DND-41 (cell line): ENCODE data around the gene PLPP3.

ENCODE experiments used
- ATAC-seq: fragments of 200-7000 bp; cut with Tn5 transposase; 3 replicates; pipeline ENCODE4 v1.9.1; 2021; ENCODE audit warnings: low read depth; ENCODE audit not compliant: insufficient read depth
- DNase-seq: peaks from one replicate; pipeline ENCODE4 v3.0.0-alpha.2; 2020
- H2AFZ ChIP-seq: 2 replicates; pipeline ENCODE4 v1.6.0; 2012; ENCODE audit warnings: low read depth, low read length
- H3K27ac ChIP-seq: 2 replicates; pipeline ENCODE4 v1.5.1; 2012; ENCODE audit warnings: low read length, inconsistent platforms
- H3K27me3 ChIP-seq: fragments of 200-600 bp; sonication (generic); 2 replicates; pipeline ENCODE4 v1.6.0; 2012; ENCODE audit warnings: low read length, mild to moderate bottlenecking, inconsistent platforms; ENCODE audit not compliant: insufficient read depth, poor library complexity
- H3K36me3 ChIP-seq: 2 replicates; pipeline ENCODE4 v1.5.1; 2012; ENCODE audit warnings: low read length, inconsistent platforms; ENCODE audit not compliant: insufficient read depth
- H3K4me1 ChIP-seq: 2 replicates; pipeline ENCODE4 v1.5.1; 2012; ENCODE audit warnings: mild to moderate bottlenecking, low read length; ENCODE audit not compliant: insufficient read depth
- H3K4me2 ChIP-seq: 2 replicates; pipeline ENCODE4 v1.6.0; 2012; ENCODE audit warnings: mild to moderate bottlenecking, moderate library complexity, low read length, inconsistent platforms; ENCODE audit not compliant: insufficient read depth
- H3K4me3 ChIP-seq, 2 experiments: fragments of 200-600 bp in 1 of 2; shearing (Covaris generic) in 1 of 2; 2 replicates each; pipeline ENCODE4 v1.5.1; 2012 to 2016; ENCODE audit warnings: inconsistent platforms in 2 of 2, low read length in 2 of 2, mild to moderate bottlenecking in 2 of 2, low read depth in 1 of 2, moderate library complexity in 1 of 2
- H3K79me2 ChIP-seq: 2 replicates; pipeline ENCODE4 v1.6.0; 2012; ENCODE audit warnings: low read length, inconsistent platforms; ENCODE audit not compliant: insufficient read depth
- H3K9ac ChIP-seq: 2 replicates; pipeline ENCODE4 v1.6.0; 2012; ENCODE audit warnings: low read depth, mild to moderate bottlenecking, inconsistent platforms, low read length, moderate library complexity
- H3K9me3 ChIP-seq: 2 replicates; pipeline ENCODE4 v1.5.1; 2012; ENCODE audit warnings: low read length, moderate library complexity, mild to moderate bottlenecking, inconsistent platforms; ENCODE audit not compliant: insufficient read depth, severe bottlenecking
- H4K20me1 ChIP-seq: 2 replicates; pipeline ENCODE4 v1.6.0; 2012; ENCODE audit warnings: low read length; ENCODE audit not compliant: insufficient read depth
- EZH2 ChIP-seq: IDR thresholded peaks from 3 replicates; pipeline ENCODE4 v1.6.1; 2012; ENCODE audit warnings: borderline replicate concordance, low read depth, mild to moderate bottlenecking, moderate library complexity, low read length, inconsistent platforms; ENCODE audit not compliant: severe bottlenecking
- TF ChIP-seq, protein P1 (sequence below): IDR thresholded peaks from 2 replicates; pipeline ENCODE4 v1.5.1; 2012; ENCODE audit warnings: borderline replicate concordance, low read length, moderate library complexity, mild to moderate bottlenecking; ENCODE audit not compliant: poor library complexity, severe bottlenecking; ENCODE audit errors: extremely low read depth

PLPP3 gene

DNA sequence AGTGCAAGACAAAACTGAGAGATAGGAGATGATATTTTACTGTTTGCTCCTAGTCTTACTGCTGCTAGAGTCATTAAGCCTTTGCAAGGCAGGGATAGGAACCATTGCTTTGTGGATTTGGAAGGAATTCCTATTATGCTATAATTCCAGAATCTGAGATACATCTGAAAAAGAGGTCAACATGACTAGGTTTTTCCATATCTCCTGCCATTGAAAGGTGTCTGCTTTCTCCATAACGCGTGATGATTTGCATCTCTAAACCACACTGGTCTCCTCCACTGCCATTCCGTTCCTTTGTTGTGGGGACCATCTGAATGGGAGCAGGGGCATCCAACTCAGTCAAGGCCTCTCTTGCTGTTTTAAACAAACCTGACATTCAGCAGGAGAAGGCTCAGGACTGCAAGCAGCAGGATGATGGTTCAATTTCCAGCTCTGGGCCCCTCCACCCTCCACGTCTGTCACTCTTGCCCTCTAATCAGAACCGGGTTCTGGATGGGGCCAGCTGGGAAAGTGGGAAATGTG, 45.2 kb downstream of the PLPP3 start:
- no peaks in the 10 kb centered on the region for H3K27me3 ChIP-seq
- H3K27ac ChIP-seq, result no peak overlapping the region
- no peak for DNase-seq
- TF ChIP-seq, protein P1, sequence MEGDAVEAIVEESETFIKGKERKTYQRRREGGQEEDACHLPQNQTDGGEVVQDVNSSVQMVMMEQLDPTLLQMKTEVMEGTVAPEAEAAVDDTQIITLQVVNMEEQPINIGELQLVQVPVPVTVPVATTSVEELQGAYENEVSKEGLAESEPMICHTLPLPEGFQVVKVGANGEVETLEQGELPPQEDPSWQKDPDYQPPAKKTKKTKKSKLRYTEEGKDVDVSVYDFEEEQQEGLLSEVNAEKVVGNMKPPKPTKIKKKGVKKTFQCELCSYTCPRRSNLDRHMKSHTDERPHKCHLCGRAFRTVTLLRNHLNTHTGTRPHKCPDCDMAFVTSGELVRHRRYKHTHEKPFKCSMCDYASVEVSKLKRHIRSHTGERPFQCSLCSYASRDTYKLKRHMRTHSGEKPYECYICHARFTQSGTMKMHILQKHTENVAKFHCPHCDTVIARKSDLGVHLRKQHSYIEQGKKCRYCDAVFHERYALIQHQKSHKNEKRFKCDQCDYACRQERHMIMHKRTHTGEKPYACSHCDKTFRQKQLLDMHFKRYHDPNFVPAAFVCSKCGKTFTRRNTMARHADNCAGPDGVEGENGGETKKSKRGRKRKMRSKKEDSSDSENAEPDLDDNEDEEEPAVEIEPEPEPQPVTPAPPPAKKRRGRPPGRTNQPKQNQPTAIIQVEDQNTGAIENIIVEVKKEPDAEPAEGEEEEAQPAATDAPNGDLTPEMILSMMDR, result no peak
- no peak for TF ChIP-seq EZH2
- H4K20me1 ChIP-seq, result no peaks in the 10 kb centered on the region
- H2AFZ ChIP-seq, result no peak overlapping the region
- no peaks in the 10 kb centered on the region for H3K36me3 ChIP-seq
- H3K4me2 ChIP-seq, result no peak overlapping the region
- H3K4me1 ChIP-seq, result peaks cover 31% of the 10 kb centered on the region
- H3K9me3 ChIP-seq, result no peaks in the 10 kb centered on the region
- no peaks in the 10 kb centered on the region for H3K79me2 ChIP-seq
- H3K4me3 ChIP-seq, result no peak overlapping the region
- ATAC-seq, result no peak
- H3K9ac ChIP-seq, result no peak overlapping the region

DNA sequence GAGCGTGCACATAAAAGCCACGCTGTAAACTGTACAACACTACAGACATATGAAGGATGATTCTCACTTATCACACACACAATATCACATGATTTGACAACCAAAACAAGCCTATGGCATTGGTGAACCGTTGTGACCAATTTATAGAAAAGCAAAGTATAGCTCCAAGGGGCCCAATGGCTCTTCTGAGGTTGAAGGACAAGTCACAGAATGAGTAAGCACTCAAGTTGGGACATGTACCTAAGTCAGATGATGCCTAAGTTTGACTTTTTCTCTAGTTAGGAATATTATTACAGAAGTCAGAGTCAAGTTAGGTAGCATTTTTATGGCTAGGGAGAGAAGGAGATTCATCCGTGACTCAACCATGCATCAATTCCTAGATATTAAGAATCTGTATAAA, 45.7 kb downstream of the PLPP3 start:
- Histone ChIP-seq H3K4me2 (no peak overlapping the region), H4K20me1 (no peaks in the 10 kb centered on the region), H3K9me3 (no peaks in the 10 kb centered on the region), H3K27ac (no peak overlapping the region), H3K36me3 (no peaks in the 10 kb centered on the region), H3K4me1 (peaks cover 31% of the 10 kb centered on the region), H3K79me2 (no peaks in the 10 kb centered on the region), H3K4me3 (no peak overlapping the region), H3K27me3 (no peaks in the 10 kb centered on the region), H2AFZ (no peak overlapping the region), H3K9ac (no peak overlapping the region)
- DNase-seq (no peak), ATAC-seq (no peak)
- no peak for TF ChIP-seq EZH2
- TF ChIP-seq, protein P1, result no peak

- Histone ChIP-seq H3K79me2 (no peaks in the 10 kb centered on the region), H3K9me3 (no peaks in the 10 kb centered on the region), H3K4me3 (no peak overlapping the region), H3K9ac (no peak overlapping the region), H3K27ac (no peak overlapping the region), H2AFZ (no peak overlapping the region), H3K4me1 (peaks cover 32% of the 10 kb centered on the region), H4K20me1 (no peaks in the 10 kb centered on the region), H3K27me3 (no peaks in the 10 kb centered on the region), H3K36me3 (no peaks in the 10 kb centered on the region), H3K4me2 (no peak overlapping the region)
- no peak for ATAC-seq
- no peak for TF ChIP-seq EZH2
- TF ChIP-seq, protein P1, result no peak
- DNase-seq, result no peak
Observed at GRCh38 chr1:56533197-56533596, 46.2 kb downstream of the PLPP3 start.

GRCh38 chr1:56532350-56532683, 47.0 kb downstream of the PLPP3 start:
- Histone ChIP-seq H4K20me1 (no peaks in the 10 kb centered on the region), H3K9me3 (no peaks in the 10 kb centered on the region), H3K79me2 (no peaks in the 10 kb centered on the region), H3K27ac (no peak overlapping the region), H3K27me3 (no peaks in the 10 kb centered on the region), H3K4me2 (no peak overlapping the region), H2AFZ (no peak overlapping the region), H3K9ac (no peak overlapping the region), H3K36me3 (no peaks in the 10 kb centered on the region), H3K4me3 (no peak overlapping the region), H3K4me1 (peaks cover 32% of the 10 kb centered on the region)
- TF ChIP-seq EZH2, result no peak
- TF ChIP-seq, protein P1, result no peak
- DNase-seq (no peak), ATAC-seq (no peak)
